GM10266 (cell line): ENCODE results near the gene STX2.
A peak's percentile ranks its signal among the peaks of the same experiment; 100 is the strongest.

Experiments used
- DNase-seq: peaks from one replicate; pipeline ENCODE4 v3.0.0; 2012; ENCODE audit errors: extremely low spot score
- TF ChIP-seq, protein P1 (sequence below): IDR thresholded peaks from 2 replicates; pipeline ENCODE4 v1.5.1; 2012; ENCODE audit warnings: mild to moderate bottlenecking, low read depth; ENCODE audit not compliant: control insufficient read depth, insufficient read depth; ENCODE audit errors: missing control alignments

STX2 gene

DNA sequence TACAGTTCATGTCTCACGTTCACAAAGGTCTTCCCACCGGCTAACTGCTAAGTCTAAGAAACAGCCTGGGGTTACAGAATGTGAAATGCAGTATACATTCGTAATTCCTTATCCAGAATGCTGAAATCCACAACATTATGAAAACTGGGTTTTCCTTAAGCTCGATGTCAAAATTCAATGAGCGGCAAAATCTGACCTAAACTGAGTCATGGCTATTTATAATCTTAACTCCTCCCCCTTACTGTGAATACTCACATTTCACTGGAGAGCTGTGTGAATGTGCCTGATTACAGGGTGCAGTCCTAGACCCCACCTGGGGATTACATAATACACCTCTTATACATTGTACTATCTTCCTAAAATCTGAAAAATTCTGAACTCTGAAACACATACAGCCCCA, 35.3 kb downstream of the STX2 start:
- TF ChIP-seq, protein P1, sequence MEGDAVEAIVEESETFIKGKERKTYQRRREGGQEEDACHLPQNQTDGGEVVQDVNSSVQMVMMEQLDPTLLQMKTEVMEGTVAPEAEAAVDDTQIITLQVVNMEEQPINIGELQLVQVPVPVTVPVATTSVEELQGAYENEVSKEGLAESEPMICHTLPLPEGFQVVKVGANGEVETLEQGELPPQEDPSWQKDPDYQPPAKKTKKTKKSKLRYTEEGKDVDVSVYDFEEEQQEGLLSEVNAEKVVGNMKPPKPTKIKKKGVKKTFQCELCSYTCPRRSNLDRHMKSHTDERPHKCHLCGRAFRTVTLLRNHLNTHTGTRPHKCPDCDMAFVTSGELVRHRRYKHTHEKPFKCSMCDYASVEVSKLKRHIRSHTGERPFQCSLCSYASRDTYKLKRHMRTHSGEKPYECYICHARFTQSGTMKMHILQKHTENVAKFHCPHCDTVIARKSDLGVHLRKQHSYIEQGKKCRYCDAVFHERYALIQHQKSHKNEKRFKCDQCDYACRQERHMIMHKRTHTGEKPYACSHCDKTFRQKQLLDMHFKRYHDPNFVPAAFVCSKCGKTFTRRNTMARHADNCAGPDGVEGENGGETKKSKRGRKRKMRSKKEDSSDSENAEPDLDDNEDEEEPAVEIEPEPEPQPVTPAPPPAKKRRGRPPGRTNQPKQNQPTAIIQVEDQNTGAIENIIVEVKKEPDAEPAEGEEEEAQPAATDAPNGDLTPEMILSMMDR = no peak
- DNase-seq = no peak

DNA sequence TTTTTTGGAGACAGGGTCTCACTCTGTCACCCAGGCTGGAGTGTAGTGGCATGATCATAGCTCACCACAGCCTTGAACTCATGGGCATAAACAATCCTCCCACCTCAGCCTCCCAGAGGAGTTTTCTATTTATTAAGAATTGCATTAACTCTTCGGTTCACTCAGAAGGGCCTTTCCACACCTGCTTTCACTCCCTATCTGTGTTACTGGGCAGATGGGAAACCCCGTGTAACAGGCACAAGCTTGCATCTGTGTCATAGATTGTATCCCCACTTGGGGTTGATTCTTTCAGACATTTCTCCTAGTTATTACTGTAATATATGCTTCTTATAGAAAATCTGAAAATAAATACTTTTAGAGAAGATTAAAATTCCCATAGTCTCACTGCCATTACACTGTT, 38.7 kb downstream of the STX2 start:
- TF ChIP-seq, protein P1 = no peak
- no peak for DNase-seq

DNA sequence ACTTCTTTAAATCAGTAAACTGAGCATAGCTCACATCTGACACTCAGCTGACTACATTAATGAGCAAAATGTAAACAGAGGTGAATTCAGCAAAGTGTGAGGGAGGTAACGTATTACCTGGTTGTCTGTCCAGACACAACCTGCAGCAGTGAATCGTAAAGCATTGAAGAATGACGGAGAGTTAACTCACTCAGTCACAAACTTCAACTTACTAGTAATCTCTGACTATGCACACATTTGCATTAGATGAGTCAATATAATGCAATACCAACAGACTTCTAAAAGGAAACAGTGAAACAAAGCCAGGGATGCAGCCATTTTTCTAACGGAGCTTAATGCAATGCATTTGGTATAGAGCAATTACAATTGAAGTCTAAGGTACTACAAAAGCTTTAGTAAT, 40.0 kb downstream of the STX2 start:
- no peak for DNase-seq
- TF ChIP-seq, protein P1 = no peak

DNA sequence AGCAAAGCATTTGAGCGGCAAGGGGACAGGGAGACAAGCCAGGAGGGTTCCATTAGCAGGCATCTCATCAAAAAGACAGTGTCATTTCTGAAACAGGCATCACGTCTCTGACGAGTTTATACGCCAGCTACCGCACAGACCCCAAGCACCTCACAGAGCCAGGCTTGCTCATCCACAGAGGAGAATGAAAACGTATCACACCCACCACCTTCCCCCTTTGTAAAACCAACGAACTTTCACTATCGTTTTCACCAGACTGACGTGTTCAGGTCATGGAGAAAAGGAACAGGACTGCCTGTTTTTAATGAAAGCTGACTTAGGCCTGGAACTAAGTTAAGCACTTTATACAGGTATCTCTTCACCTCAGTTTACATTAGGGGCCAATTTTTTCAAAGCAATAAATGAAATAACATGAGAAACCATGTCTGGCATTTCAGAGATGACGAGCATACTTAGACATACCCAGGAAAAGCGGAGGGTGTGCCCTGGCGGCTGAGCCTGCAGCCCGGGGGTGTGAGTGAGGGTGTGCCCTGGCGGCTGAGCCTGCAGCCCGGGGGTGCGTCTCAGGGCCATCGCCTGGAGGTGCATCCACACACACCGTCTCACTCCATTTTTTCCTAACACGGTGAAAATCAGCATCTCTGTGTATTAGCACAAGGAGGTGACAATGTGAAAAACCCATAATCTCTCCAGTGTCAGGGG, 41.9 kb downstream of the STX2 start:
- TF ChIP-seq, protein P1 = no peak
- DNase-seq = peak; percentile 60

DNA sequence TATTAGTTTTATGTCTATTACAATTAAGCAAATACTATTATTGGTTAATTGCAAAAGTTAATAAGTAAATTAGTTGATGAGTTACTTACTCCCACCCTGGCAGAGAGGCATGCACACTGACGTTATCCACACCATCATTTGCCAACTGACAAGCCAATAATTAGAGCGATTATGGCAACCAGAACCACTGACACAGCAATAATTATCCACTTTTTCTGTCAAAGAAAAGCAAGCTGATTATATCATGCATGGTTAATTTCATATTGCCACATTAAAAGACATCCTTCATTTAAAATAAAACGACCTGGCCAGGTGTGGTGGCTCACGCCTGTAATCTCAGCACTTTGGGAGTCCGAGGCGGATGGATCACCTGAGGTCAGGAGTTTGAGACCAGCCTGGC, 43.1 kb downstream of the STX2 start:
- no peak for DNase-seq
- TF ChIP-seq, protein P1 = no peak

DNA sequence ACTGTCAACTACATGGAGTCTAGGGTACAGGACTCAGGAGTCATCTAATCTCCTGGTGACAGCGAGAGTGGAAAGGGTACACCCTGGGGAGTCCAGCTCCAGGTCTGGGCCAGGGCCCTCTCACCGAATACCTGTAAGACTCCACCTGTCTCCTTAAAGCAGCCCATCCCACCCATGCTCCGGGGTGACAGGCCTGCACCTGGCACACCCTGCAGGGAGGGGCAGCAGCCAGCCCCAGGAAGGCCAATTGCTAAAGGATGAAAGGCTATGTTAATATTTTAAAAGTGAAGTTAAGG, 45.5 kb downstream of the STX2 start:
- DNase-seq = no peak
- TF ChIP-seq, protein P1 = no peak

DNA sequence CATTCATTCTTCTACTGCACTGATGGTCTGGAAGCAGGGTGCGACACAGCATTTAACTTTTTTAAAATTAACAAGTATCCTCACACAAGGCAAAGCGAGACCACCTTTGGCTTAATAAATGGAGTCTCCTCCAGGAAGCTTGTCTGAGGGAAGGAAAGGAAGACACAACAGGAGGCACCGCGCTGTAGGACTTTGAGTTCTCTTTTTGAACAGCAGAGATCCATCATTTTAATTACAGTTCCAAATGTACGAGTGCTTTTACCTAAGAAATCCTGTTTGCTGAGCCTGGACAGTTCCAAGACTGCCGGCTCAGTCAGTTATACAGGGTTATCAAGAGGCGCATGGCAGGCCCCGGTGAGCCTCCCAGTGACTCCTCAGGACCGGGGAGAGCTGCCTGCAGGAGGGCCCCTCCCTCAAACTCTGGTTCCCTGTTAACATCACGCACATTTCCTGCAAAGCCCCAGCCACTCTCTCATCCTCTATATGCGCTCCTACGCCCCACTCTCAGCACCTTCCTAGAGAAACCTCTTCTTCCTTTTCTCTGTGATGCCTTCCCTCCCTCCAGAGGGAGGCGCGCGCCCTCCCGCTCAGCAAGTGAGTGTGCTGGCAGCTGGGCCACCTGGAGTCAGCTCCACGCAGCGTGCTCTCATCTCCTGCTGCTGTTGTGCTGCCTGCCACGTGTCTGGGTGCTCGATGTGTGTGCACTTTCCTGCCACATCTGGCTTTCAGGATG, 46.1 kb downstream of the STX2 start:
- no peak for DNase-seq
- TF ChIP-seq, protein P1 = no peak
